Activated T-helper 9 cell treated with anti-CD3 and anti-CD28 coated beads, Interleukin-2, amount 50 U/mL, for 16 hours (primary cell): Measurements from ENCODE around the gene SLC5A1.

ENCODE experiments used
- DNase-seq: peaks from one replicate; pipeline ENCODE4 v3.0.0-alpha.2; 2020; ENCODE audit warnings: low read depth

The SLC5A1 gene

GRCh38 chr22:32042924-32043323 lies at the start of gene SLC5A1:
SLC5A1 (plus strand) TSS chr22:32043261; CDS start chr22:32043282, 21 bp downstream.
- no peak for DNase-seq

DNA sequence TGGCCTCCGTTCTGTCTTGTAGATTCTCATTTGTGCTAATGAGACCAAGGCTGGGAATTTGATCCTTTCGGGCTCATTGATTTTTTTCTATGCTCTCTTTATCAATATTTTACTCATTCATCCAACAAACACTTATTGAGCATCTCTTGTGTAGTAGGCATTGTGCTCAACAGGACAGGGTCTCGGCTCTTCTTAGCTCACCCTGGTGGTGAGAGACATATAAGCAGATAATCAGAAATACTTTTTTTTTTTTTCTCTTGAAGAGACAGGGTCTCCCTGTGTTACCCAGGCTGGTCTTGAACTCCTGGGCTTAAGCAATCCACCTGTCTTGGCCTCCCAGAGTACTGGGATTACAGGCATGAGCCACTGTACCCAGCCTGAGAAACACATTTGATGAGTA lies 48.0 kb upstream of the SLC5A1 start:
- no peak for DNase-seq

DNA sequence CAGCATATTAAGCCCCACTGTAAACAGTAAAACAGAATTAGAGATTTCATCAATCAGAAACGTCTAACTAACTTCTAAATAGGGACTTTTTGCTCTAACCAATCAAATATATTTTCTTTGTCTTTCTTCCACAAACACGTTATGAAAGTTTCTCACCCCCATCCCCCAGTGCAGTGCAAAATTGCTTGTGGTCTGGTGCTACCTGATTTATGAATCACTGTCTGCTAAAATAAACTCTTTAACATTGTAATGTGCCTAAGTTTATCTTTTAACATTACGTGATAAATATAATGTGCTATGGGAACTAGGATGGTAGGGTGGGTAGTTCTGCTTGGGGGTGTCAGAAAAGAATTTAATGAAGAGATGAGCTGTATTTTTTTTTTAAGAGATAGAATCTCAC lies 47.3 kb upstream of the SLC5A1 start:
- DNase-seq: no peak

- DNase-seq: no peak
Observed at GRCh38 chr22:31998784-31999385, 44.2 kb upstream of the SLC5A1 start.

DNA sequence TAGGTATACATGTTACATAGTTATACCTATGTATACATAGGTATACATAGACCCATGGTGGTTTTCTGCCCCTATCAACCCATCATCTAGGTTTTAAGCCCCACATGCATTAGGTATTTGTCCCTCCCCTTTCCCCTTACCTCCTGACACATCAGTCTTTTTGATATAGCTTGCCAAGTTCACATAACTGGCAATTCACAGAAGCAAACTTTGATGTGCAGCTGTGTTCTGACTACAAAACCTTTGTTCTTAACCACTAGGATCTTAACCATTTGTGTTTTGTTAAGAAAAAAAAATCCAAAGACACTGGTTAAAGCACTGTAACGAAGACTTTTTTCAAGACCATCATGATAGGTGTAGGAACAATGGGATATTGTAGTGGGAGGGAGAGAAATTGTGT lies 42.9 kb upstream of the SLC5A1 start:
- DNase-seq: no peak

DNA sequence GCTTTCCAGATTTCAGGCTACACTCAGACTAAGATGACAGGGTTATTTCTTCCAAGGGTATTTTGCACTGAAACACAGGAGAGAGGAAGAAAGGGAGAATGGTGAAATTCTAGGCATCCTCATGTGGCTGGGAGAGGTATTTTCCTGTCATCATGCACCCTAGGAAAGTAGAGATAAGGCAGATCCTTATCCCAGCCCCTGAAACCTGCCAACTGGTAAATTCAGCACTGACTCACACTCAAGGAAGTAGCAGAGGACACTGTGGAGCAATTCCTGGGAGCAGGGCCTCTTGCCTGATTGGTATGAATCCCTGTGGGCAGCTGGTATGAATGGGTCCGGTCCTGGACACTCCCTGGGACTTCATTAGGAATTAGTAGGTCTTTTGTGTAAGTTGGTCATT lies 37.6 kb upstream of the SLC5A1 start:
- DNase-seq: no peak

- no peak for DNase-seq
Observed at GRCh38 chr22:32013200-32013599, 29.9 kb upstream of the SLC5A1 start.

GRCh38 chr22:32016081-32016480 lies 27.0 kb upstream of the SLC5A1 start:
- DNase-seq: no peak

- DNase-seq: no peak
Observed at GRCh38 chr22:32018056-32018455, 25.0 kb upstream of the SLC5A1 start.

DNA sequence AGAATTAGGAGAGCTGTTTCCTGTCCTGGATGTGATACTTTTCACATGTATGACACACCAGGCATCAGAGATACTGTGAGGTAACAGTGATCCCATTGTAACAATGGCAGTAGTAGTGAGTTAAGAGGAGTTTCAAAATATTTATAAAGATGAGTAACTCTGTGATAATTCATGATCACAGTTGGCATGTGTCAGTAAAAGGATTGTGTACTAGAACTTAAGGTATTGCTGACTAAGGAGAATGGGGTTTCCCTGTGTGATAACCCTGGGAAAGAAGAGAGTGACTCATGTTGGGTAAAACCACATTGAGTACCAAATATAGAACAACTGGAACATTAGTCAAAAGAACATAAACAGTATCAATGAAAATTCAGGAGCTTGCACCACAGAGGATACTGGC lies 22.9 kb upstream of the SLC5A1 start:
- no peak for DNase-seq

- no peak for DNase-seq
Observed at GRCh38 chr22:32021716-32022115, 21.3 kb upstream of the SLC5A1 start.

DNA sequence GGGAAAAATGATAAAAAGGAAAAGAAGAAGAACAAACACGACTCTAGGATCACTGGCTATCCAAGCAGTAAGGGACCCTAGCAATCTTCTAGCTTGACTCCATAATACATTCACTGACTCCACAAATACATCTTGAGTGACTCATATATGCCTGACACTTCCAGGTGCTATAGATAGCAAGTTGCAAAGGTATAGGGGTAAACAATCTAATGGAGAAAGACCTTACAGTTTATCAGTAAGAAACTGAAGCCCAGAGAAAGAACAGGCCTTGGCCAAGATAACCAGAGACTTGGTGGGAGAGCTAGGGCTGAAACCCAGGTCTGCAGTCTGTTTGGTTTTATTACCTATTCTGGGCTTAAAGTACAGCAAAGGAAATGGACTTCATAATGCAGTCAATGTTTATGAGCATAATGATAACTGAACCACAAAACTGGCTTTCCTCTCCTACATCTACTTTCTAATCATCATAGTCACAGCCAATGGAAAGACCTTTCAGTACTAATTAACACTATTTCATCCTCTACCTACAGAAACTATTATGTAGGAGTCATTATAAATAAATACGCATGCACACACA lies 19.7 kb upstream of the SLC5A1 start:
- DNase-seq: no peak

DNA sequence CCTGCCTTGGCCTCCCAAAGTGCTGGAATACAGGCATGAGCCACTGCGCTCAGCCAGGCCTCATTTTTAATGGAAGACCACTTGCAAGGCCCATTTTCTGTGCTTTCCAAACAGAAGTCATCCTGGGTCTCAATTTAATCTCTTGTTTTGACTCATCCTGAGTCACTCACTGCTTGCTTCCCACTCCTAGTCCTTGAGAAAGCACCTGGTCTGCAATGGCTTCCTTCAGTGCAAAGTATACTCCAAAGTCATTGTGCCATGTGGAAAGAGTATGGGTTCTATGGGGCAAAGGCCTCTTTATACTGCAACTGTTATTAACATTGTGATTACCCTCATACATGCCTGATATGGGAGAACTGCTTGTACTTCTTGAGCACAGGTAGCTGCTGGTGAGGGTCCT lies 18.3 kb upstream of the SLC5A1 start:
- DNase-seq: no peak

- DNase-seq: no peak
Observed at GRCh38 chr22:32030518-32031247, 12.4 kb upstream of the SLC5A1 start.

DNA sequence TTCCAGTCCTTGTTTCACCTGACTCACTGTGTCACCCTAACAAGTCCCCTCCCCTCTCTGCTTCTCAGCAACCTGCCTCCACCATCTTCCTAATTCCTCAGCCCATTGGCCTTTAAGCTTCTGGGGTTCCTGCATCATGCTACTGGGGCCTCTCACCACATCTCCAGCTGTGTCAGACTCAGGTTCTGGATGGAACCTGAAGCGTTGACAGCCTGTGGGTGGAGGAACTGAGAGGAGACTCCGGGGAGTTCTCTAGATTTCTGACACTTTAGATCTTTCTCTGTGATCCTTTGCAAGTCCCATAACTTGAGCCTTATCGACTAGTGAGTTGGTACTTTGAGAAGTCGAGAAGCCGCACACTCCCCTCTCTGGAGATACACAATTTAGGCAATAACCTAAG lies 11.6 kb upstream of the SLC5A1 start:
- no peak for DNase-seq

DNA sequence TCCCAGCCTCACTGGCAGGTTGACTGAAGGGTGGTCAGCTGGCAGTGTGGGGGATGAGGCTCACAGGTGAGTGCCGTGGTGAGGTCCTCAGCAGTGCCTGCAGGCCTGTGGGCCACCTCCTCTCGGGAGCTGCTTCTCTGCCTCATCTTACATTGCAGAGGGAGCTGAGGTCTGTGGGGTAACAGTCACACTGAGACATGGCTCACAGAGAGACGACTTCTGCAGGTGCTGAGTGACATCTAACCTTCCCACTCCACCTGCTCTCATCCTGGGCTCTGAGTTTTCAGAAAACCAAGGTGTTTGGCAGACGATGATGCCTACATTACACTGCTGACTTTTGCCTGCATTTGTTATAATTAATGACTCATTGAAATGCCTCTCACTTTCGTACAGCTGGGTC lies 8.8 kb upstream of the SLC5A1 start:
- no peak for DNase-seq

DNA sequence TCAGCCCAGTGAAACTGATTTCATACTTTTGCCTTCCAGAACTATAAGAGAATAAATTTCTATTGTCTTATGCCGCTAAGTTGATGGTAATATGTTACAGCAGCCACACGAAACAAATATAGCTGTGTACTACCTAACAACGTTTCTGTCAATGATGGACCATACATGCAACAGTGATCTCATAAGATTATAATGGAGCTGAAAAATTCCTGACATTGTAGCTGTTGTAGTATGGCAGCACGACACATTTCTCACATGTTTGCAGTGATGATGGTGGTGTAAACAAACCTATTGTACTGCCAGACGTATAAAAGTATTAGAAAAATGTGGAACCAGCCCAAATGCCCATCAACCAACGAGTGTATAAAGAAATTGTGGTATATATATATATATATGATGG lies 5.8 kb upstream of the SLC5A1 start:
- no peak for DNase-seq

DNA sequence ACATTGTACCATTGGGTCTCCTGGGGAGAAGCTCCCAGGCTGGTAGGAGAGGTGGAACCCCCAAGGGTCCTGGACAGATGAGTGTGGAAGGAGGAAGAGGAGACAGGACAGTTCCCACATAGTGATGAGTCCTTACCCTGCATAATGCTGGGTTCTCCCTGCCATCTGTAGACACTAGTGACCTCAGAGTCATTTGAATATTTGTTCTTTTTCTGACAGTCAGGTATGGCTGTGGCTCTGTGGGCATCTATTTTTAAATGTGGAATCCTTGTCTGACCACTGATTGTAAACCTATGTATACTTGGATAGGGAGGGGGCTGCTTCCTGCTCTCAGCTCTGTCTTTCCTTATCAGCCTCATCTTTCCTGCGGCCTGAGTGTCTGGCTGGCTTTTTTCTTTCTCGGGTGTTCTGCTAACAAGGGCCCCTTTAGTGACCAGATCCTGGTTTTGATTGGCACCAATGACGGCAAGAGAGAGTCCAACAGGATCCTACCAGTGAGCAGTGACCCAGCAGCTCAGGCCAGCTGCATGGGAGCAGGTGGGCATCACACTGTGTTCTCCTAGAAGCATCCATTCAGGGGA lies 2.6 kb upstream of the SLC5A1 start:
- DNase-seq: no peak

DNA sequence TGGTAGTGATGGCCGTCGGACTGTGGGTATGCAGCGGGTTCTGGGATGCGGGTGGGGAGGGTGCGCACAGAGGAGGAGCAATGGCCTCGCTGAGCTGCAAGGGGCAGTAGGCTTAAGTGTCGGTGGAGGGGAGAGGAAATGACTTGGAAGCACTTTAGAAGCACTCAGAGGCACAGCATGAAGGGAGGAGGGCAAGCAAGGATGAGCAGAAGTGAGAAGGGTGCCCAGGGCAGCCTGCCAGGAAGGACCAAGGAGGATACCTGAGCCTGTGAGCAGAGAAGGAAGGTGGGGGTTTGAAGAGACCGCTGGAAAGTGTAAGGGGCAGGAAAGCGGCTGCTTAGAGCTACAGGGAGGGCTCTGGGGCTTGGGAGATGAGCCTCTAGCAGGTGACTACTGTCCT lies 330 bp downstream of the SLC5A1 start:
- no peak for DNase-seq

DNA sequence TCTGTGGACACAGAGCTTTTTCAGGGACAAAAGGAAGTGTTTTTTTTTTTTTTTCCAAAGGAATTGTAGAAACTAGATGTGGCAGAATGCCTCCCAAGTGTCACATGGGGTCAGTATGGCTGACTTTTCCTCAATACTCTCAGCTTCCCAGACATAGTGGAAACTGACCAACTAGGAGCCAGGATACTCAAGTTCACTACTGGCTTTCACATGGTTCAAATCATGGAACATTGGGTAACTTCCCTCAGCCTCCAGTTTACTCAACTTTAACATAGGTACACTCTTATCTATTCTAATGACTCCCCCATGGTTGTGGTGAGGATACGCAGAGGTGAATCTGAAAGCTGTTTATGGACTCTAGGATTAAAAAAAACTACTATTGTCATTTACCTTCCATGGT lies 1.4 kb downstream of the SLC5A1 start:
- DNase-seq: no peak

GRCh38 chr22:32044913-32045312 lies 1.9 kb downstream of the SLC5A1 start:
- DNase-seq: no peak

GRCh38 chr22:32048069-32048468 lies 5.0 kb downstream of the SLC5A1 start:
- DNase-seq: no peak
